HEK293 (cell line): ENCODE results near the gene UNC13A.

Source experiments
- CTCF ChIA-PET: fragments of 350-600 bp; formaldehyde crosslinking; extraction: SDS; loops from one replicate; lab custom pipeline; 2021; ENCODE audit warnings: antibody characterized with exemption; lab: Yijun Ruan, JAX
- POLR2A ChIA-PET: fragments of 300-600 bp; formaldehyde crosslinking; extraction: SDS; loops from one replicate; lab custom pipeline; 2020; ENCODE audit warnings: antibody characterized with exemption, inconsistent platforms; lab: Yijun Ruan, JAX
- H3K27ac ChIP-seq: fragments of 200-500 bp; sonication (Bioruptor generic); 2 replicates; pipeline ENCODE4 v1.5.1; 2014; ENCODE audit warnings: low read depth, low read length, control low read depth, inconsistent platforms; ENCODE audit errors: extremely low read depth
- H3K36me3 ChIP-seq, 2 experiments: fragments of 200-500 bp in 1 of 2; sonication (Bioruptor generic) in 1 of 2; 1 replicate in 1 of 2; 2 replicates in 1 of 2; pipeline ENCODE4 v1.5.1; 2014 to 2017; ENCODE audit warnings: inconsistent platforms in 2 of 2, low read length in 2 of 2; ENCODE audit not compliant: control insufficient read depth in 2 of 2, insufficient read depth in 1 of 2
- H3K4me1 ChIP-seq: fragments of 200-500 bp; sonication (Bioruptor generic); 2 replicates; pipeline ENCODE4 v1.5.1; 2014; ENCODE audit warnings: mild to moderate bottlenecking, low read length, inconsistent platforms; ENCODE audit not compliant: control insufficient read depth, insufficient read depth
- H3K4me3 ChIP-seq: 2 replicates; pipeline ENCODE4 v1.5.1; 2011; ENCODE audit warnings: low read depth, mild to moderate bottlenecking, control low read depth, low read length, moderate library complexity
- H3K9me3 ChIP-seq: fragments of 200-500 bp; sonication (Bioruptor generic); 2 replicates; pipeline ENCODE4 v1.5.1; 2014; ENCODE audit warnings: low read depth, low read length, inconsistent platforms; ENCODE audit not compliant: control insufficient read depth, insufficient read depth
- GLI2 ChIP-seq: fragments of 450-650 bp; formaldehyde crosslinking; IDR thresholded peaks from 2 replicates; pipeline ENCODE4; 2017; ENCODE audit warnings: missing biosample characterization, missing genetic modification characterization, low read depth, borderline replicate concordance
- GLIS1 ChIP-seq: fragments of 450-650 bp; formaldehyde crosslinking; IDR thresholded peaks from 2 replicates; pipeline ENCODE4 v1.5.1; 2016; ENCODE audit warnings: missing biosample characterization, missing genetic modification characterization
- KLF16 ChIP-seq: fragments of 450-650 bp; formaldehyde crosslinking; IDR thresholded peaks from 2 replicates; pipeline ENCODE4 v1.5.1; 2017; ENCODE audit warnings: missing biosample characterization, missing genetic modification characterization
- TCF7L2 ChIP-seq: IDR thresholded peaks from 2 replicates; pipeline ENCODE4 v1.6.1; 2011; ENCODE audit warnings: low read depth, mild to moderate bottlenecking, inconsistent platforms, low read length, moderate library complexity, borderline replicate concordance
- ZBTB17 ChIP-seq: fragments of 450-650 bp; formaldehyde crosslinking; IDR thresholded peaks from 2 replicates; pipeline ENCODE4 v1.5.1; 2016; ENCODE audit warnings: missing biosample characterization, missing genetic modification characterization
- ZFP69B ChIP-seq: fragments of 450-650 bp; formaldehyde crosslinking; IDR thresholded peaks from 2 replicates; pipeline ENCODE4 v1.5.1; 2016; ENCODE audit warnings: missing biosample characterization, missing genetic modification characterization
- ZNF146 ChIP-seq: fragments of 450-650 bp; formaldehyde crosslinking; IDR thresholded peaks from 2 replicates; pipeline ENCODE4 v1.5.1; 2016; ENCODE audit warnings: missing biosample characterization, missing genetic modification characterization
- ZNF214 ChIP-seq: fragments of 450-650 bp; formaldehyde crosslinking; IDR thresholded peaks from 2 replicates; pipeline ENCODE4 v1.5.1; 2017; ENCODE audit warnings: missing biosample characterization, mild to moderate bottlenecking, missing genetic modification characterization, borderline replicate concordance
- ZNF324 ChIP-seq: fragments of 450-650 bp; formaldehyde crosslinking; IDR thresholded peaks from 2 replicates; pipeline ENCODE4 v1.5.1; 2016; ENCODE audit warnings: missing biosample characterization, missing genetic modification characterization
- ZNF366 ChIP-seq: fragments of 450-650 bp; formaldehyde crosslinking; conservative IDR thresholded peaks from 2 replicates; pipeline ENCODE4 v1.5.1; 2016; ENCODE audit warnings: missing biosample characterization, missing genetic modification characterization
- ZNF426 ChIP-seq: fragments of 450-650 bp; formaldehyde crosslinking; IDR thresholded peaks from 2 replicates; pipeline ENCODE4 v1.5.1; 2017; ENCODE audit warnings: missing biosample characterization, missing genetic modification characterization, mild to moderate bottlenecking, inconsistent platforms, moderate library complexity
- ZNF473 ChIP-seq: fragments of 450-650 bp; formaldehyde crosslinking; IDR thresholded peaks from 2 replicates; pipeline ENCODE4 v1.5.1; 2017; ENCODE audit warnings: missing biosample characterization, missing genetic modification characterization
- ZNF560 ChIP-seq: fragments of 450-650 bp; formaldehyde crosslinking; IDR thresholded peaks from 2 replicates; pipeline ENCODE4 v1.5.1; 2017; ENCODE audit warnings: missing biosample characterization, missing genetic modification characterization, borderline replicate concordance
- ZNF623 ChIP-seq: fragments of 450-650 bp; formaldehyde crosslinking; IDR thresholded peaks from 2 replicates; pipeline ENCODE4 v1.5.1; 2016; ENCODE audit warnings: missing biosample characterization, missing genetic modification characterization
- ZNF629 ChIP-seq: fragments of 450-650 bp; formaldehyde crosslinking; IDR thresholded peaks from 2 replicates; pipeline ENCODE4 v1.5.1; 2017; ENCODE audit warnings: missing biosample characterization, missing genetic modification characterization
- ZNF660 ChIP-seq: fragments of 450-650 bp; IDR thresholded peaks from 2 replicates; pipeline ENCODE4 v1.5.1; 2018; ENCODE audit warnings: missing biosample characterization, mild to moderate bottlenecking, missing genetic modification characterization
- ZXDB ChIP-seq: fragments of 450-650 bp; formaldehyde crosslinking; IDR thresholded peaks from 2 replicates; pipeline ENCODE4 v1.5.1; 2016; ENCODE audit warnings: missing biosample characterization, missing genetic modification characterization
- TF ChIP-seq, protein P1 (sequence below): fragments of 450-650 bp; formaldehyde crosslinking; IDR thresholded peaks from 2 replicates; pipeline ENCODE4 v1.5.1; 2016; ENCODE audit warnings: missing biosample characterization, missing genetic modification characterization
- TF ChIP-seq, protein P2 (sequence below): IDR thresholded peaks from 2 replicates; pipeline ENCODE4 v1.6.1; 2011; ENCODE audit warnings: mild to moderate bottlenecking, low read depth, low read length, borderline replicate concordance
- TF ChIP-seq, protein P3 (sequence below): fragments of 450-650 bp; formaldehyde crosslinking; IDR thresholded peaks from 2 replicates; pipeline ENCODE4 v1.5.1; 2016; ENCODE audit warnings: missing biosample characterization, missing genetic modification characterization
- TF ChIP-seq, protein P4 (sequence below): fragments of 450-650 bp; formaldehyde crosslinking; IDR thresholded peaks from 2 replicates; pipeline ENCODE4 v1.5.1; 2016; ENCODE audit warnings: missing biosample characterization, missing genetic modification characterization
- TF ChIP-seq, protein P5 (sequence below): fragments of 450-650 bp; formaldehyde crosslinking; IDR thresholded peaks from 2 replicates; pipeline ENCODE4 v1.5.1; 2016; ENCODE audit warnings: missing biosample characterization, missing genetic modification characterization
- TF ChIP-seq, protein P6 (sequence below): fragments of 450-650 bp; formaldehyde crosslinking; IDR thresholded peaks from 2 replicates; pipeline ENCODE4 v1.5.1; 2016; ENCODE audit warnings: missing biosample characterization, missing genetic modification characterization, low read depth

UNC13A gene

DNA sequence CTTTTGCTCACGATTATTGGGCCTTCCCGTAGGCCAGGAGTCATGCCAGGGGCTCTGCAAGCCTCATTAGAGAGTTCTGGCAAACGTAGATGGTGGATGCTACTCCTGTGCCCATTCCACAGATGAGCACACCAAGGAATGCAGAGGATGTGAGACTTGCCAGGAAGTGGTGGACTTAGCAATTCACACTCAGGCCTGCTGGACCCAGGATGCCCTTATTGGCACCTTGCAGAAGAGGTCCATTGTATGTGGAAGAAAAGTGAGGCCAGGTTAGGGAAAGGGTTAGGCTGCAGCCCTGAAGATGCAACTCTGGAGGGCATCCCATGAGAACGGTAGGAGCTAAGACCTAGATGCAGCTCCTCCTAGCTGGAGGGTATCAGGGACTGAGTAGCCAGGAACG lies 5.9 kb downstream of the UNC13A start:
- TF ChIP-seq ZNF623 (tag by site-specific recombination) (no peak), GLI2 (tag by site-specific recombination) (no peak), ZNF214 (tag by site-specific recombination) (no peak), KLF16 (tag by site-specific recombination) (no peak), ZNF324 (tag by site-specific recombination) (no peak), ZNF560 (no peak), ZNF146 (tag by site-specific recombination) (peak; percentile 97), ZNF426 (no peak), ZNF473 (tag by site-specific recombination) (no peak), ZNF366 (tag by site-specific recombination) (0 out of 2 replicates have a peak, but pooled peaks have one; percentile 11), ZBTB17 (tag by site-specific recombination) (no peak), ZFP69B (no peak)
- TF ChIP-seq, protein P1, sequence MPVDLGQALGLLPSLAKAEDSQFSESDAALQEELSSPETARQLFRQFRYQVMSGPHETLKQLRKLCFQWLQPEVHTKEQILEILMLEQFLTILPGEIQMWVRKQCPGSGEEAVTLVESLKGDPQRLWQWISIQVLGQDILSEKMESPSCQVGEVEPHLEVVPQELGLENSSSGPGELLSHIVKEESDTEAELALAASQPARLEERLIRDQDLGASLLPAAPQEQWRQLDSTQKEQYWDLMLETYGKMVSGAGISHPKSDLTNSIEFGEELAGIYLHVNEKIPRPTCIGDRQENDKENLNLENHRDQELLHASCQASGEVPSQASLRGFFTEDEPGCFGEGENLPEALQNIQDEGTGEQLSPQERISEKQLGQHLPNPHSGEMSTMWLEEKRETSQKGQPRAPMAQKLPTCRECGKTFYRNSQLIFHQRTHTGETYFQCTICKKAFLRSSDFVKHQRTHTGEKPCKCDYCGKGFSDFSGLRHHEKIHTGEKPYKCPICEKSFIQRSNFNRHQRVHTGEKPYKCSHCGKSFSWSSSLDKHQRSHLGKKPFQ, result no peak
- Histone ChIP-seq H3K27ac (no peak overlapping the region), H3K9me3 (no peaks in the 10 kb centered on the region), H3K36me3 (no peaks in the 10 kb centered on the region), H3K4me3 (no peak overlapping the region), H3K4me1 (no peaks in the 10 kb centered on the region)
- POLR2A ChIA-PET, result interaction anchor here (0.5 kb wide), 1 partner anchor 45 kb away, joined by 3 read pairs; no protein-coding TSS in a partner anchor
- CTCF ChIA-PET, result interaction anchor here (0.7 kb wide), 1 partner anchor 8 kb away, joined by 3 read pairs; no protein-coding TSS in a partner anchor

DNA sequence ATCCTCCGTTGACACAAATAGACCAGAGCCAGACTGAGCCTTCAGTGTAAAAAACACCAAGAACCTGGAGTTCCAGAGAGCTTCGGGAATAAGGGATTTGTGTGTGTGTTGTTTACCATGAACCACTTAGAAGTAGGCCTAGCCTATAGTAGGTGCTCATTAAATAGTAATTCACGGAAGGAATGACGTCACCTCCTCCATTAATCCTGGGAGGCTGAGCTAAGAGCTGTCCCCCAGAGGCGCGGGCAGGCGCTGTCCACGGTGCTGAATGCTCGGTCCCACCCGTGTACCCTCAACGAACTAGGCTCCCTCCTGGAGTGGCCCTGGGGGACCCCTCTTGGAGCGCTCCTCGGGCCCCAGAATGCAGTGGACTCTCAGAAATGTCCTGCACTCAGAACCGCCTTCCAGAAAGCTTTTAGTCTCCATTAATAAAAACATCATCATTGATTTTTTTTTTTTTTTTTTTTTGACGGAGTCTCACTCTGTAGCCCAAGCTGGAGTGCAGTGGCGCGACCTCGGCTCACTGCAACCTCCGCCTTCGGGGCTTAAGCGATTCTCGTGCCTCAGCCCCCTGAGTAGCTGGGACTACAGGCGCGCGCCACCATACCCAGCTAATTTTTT lies 6.5 kb downstream of the UNC13A start:
- no peaks in the 10 kb centered on the region for H3K4me1 ChIP-seq
- ChIA-PET CTCF (interaction anchor here (0.7 to 0.9 kb wide), 2 partner anchors 8 to 185 kb away, joined by 3 read pairs; no protein-coding TSS in a partner anchor), POLR2A (interaction anchor here (0.5 kb wide), 1 partner anchor 45 kb away, joined by 3 read pairs; no protein-coding TSS in a partner anchor)
- H3K36me3 ChIP-seq, result no peaks in the 10 kb centered on the region
- H3K27ac ChIP-seq, result no peak overlapping the region
- no peaks in the 10 kb centered on the region for H3K9me3 ChIP-seq
- no peak overlapping the region for H3K4me3 ChIP-seq
- TF ChIP-seq KLF16 (tag by site-specific recombination), result 0 out of 2 replicates have a peak, but pooled peaks have one; percentile 32
- no peak for TF ChIP-seq TCF7L2
- peak; percentile 48 for TF ChIP-seq GLIS1 (tag by site-specific recombination)
- TF ChIP-seq, protein P2, sequence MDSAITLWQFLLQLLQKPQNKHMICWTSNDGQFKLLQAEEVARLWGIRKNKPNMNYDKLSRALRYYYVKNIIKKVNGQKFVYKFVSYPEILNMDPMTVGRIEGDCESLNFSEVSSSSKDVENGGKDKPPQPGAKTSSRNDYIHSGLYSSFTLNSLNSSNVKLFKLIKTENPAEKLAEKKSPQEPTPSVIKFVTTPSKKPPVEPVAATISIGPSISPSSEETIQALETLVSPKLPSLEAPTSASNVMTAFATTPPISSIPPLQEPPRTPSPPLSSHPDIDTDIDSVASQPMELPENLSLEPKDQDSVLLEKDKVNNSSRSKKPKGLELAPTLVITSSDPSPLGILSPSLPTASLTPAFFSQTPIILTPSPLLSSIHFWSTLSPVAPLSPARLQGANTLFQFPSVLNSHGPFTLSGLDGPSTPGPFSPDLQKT, result no peak
- 0 out of 2 replicates have a peak, but pooled peaks have one; percentile 51 for TF ChIP-seq ZXDB (tag by site-specific recombination)
- TF ChIP-seq, protein P3, sequence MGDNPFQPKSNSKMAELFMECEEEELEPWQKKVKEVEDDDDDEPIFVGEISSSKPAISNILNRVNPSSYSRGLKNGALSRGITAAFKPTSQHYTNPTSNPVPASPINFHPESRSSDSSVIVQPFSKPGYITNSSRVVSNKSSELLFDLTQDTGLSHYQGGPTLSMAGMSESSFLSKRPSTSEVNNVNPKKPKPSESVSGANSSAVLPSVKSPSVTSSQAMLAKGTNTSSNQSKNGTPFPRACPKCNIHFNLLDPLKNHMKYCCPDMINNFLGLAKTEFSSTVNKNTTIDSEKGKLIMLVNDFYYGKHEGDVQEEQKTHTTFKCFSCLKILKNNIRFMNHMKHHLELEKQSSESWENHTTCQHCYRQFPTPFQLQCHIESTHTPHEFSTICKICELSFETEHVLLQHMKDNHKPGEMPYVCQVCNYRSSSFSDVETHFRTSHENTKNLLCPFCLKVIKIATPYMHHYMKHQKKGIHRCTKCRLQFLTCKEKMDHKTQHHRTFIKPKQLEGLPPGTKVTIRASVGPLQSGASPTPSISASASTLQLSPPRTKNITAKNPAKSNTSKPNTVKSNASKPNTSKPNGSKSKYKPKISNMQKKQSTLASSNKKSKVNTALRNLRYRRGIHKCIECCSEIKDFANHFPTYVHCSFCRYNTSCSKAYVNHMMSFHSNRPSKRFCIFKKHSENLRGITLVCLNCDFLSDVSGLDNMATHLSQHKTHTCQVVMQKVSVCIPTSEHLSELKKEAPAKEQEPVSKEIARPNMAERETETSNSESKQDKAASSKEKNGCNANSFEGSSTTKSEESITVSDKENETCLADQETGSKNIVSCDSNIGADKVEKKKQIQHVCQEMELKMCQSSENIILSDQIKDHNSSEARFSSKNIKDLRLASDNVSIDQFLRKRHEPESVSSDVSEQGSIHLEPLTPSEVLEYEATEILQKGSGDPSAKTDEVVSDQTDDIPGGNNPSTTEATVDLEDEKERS (tag by site-specific recombination), result 0 out of 2 replicates have a peak, but pooled peaks have one; percentile 87
- TF ChIP-seq, protein P4, sequence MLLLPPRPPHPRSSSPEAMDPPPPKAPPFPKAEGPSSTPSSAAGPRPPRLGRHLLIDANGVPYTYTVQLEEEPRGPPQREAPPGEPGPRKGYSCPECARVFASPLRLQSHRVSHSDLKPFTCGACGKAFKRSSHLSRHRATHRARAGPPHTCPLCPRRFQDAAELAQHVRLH, result 0 out of 2 replicates have a peak, but pooled peaks have one; percentile 23
- peak; percentile 92 for TF ChIP-seq ZNF629
- TF ChIP-seq, protein P5, sequence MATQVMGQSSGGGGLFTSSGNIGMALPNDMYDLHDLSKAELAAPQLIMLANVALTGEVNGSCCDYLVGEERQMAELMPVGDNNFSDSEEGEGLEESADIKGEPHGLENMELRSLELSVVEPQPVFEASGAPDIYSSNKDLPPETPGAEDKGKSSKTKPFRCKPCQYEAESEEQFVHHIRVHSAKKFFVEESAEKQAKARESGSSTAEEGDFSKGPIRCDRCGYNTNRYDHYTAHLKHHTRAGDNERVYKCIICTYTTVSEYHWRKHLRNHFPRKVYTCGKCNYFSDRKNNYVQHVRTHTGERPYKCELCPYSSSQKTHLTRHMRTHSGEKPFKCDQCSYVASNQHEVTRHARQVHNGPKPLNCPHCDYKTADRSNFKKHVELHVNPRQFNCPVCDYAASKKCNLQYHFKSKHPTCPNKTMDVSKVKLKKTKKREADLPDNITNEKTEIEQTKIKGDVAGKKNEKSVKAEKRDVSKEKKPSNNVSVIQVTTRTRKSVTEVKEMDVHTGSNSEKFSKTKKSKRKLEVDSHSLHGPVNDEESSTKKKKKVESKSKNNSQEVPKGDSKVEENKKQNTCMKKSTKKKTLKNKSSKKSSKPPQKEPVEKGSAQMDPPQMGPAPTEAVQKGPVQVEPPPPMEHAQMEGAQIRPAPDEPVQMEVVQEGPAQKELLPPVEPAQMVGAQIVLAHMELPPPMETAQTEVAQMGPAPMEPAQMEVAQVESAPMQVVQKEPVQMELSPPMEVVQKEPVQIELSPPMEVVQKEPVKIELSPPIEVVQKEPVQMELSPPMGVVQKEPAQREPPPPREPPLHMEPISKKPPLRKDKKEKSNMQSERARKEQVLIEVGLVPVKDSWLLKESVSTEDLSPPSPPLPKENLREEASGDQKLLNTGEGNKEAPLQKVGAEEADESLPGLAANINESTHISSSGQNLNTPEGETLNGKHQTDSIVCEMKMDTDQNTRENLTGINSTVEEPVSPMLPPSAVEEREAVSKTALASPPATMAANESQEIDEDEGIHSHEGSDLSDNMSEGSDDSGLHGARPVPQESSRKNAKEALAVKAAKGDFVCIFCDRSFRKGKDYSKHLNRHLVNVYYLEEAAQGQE (tag by site-specific recombination), result peak; percentile 99
- TF ChIP-seq, protein P6, sequence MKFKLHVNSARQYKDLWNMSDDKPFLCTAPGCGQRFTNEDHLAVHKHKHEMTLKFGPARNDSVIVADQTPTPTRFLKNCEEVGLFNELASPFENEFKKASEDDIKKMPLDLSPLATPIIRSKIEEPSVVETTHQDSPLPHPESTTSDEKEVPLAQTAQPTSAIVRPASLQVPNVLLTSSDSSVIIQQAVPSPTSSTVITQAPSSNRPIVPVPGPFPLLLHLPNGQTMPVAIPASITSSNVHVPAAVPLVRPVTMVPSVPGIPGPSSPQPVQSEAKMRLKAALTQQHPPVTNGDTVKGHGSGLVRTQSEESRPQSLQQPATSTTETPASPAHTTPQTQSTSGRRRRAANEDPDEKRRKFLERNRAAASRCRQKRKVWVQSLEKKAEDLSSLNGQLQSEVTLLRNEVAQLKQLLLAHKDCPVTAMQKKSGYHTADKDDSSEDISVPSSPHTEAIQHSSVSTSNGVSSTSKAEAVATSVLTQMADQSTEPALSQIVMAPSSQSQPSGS, result peak; percentile 97
- TF ChIP-seq ZNF660, result peak; percentile 70; the same call in 1 of the 2 replicates
